CD8-positive, alpha-beta memory T cell (primary cell): ENCODE measurements around the gene B3GNT7. TPM values are rescaled to one million over a fixed set of nuclear protein-coding genes. Genes with fewer than 3 reads are reported as not detected.

Experiments
- CTCF ChIA-PET: fragments of 350-600 bp; sonication (Branson Sonifier 250); formaldehyde crosslinking; loops from one replicate; lab custom pipeline; 2021; ENCODE audit warnings: antibody characterized with exemption; lab: Charles Lee
- POLR2A ChIA-PET: fragments of 350-600 bp; sonication (Branson Sonifier 250); formaldehyde crosslinking; loops from one replicate; lab custom pipeline; 2021; ENCODE audit warnings: antibody characterized with exemption; lab: Charles Lee
- DNase-seq, 5 donors: peaks; one replicate each; pipeline versions ENCODE4 v3.0.0 to v3.0.0-alpha.2; 2020 to 2022; ENCODE audit warnings: mixed read lengths in 1 of 5
- H3K27ac ChIP-seq: one replicate; pipeline ENCODE4 v1.7.0; 2013; ENCODE audit warnings: low read depth, mild to moderate bottlenecking, low read length, moderate library complexity
- H3K27me3 ChIP-seq: 2 replicates; pipeline ENCODE4 v1.7.0; 2013; ENCODE audit warnings: low read length, mild to moderate bottlenecking; ENCODE audit not compliant: insufficient read depth, poor library complexity, severe bottlenecking
- H3K36me3 ChIP-seq: 2 replicates; pipeline ENCODE4 v1.7.0; 2013; ENCODE audit warnings: mild to moderate bottlenecking, low read length, moderate library complexity; ENCODE audit not compliant: insufficient read depth
- H3K4me1 ChIP-seq: 2 replicates; pipeline ENCODE4 v1.7.0; 2013; ENCODE audit warnings: mild to moderate bottlenecking, low read length, moderate library complexity; ENCODE audit not compliant: insufficient read depth
- H3K4me3 ChIP-seq: 2 replicates; pipeline ENCODE4 v1.7.0; 2013; ENCODE audit warnings: mild to moderate bottlenecking, low read length
- H3K9me3 ChIP-seq: 2 replicates; pipeline ENCODE4 v1.7.0; 2013; ENCODE audit warnings: mild to moderate bottlenecking, low read length
- H3K27ac Mint-ChIP-seq, 8 donors: one replicate each; pipeline ENCODE4 v1.8.0; 2020 to 2021; ENCODE audit warnings: mixed read lengths in 8 of 8, mild to moderate bottlenecking in 6 of 8, inconsistent platforms in 3 of 8, moderate library complexity in 3 of 8
- H3K27me3 Mint-ChIP-seq, 2 donors: one replicate each; pipeline ENCODE4 v1.8.0; 2020 to 2021; ENCODE audit warnings: mixed read lengths in 2 of 2, mild to moderate bottlenecking in 1 of 2, moderate library complexity in 1 of 2
- H3K36me3 Mint-ChIP-seq, 3 donors: one replicate each; pipeline ENCODE4 v1.8.0; 2020 to 2021; ENCODE audit warnings: mixed read lengths in 3 of 3, inconsistent platforms in 1 of 3, mild to moderate bottlenecking in 1 of 3
- H3K4me1 Mint-ChIP-seq, 3 donors: one replicate each; pipeline ENCODE4 v1.8.0; 2020 to 2021; ENCODE audit warnings: mixed read lengths in 3 of 3, inconsistent platforms in 1 of 3, mild to moderate bottlenecking in 1 of 3
- H3K4me3 Mint-ChIP-seq, 7 donors: one replicate each; pipeline ENCODE4 v1.8.0; 2020 to 2021; ENCODE audit warnings: mixed read lengths in 7 of 7, mild to moderate bottlenecking in 6 of 7, moderate library complexity in 4 of 7, inconsistent platforms in 2 of 7
- H3K9me3 Mint-ChIP-seq, 5 donors: one replicate each; pipeline ENCODE4 v1.8.0; 2020 to 2022; ENCODE audit warnings: mixed read lengths in 5 of 5, mild to moderate bottlenecking in 3 of 5, moderate library complexity in 2 of 5, inconsistent platforms in 1 of 5
- polyA plus RNA-seq: library from polyadenylated mRNA; unstranded; fragments of 300-500 nt; fragmentation: Illumina TruSeq; gene quantifications from one replicate; pipeline ENCODE4 v1.2.3, GENCODE V29; 2021
- total RNA-seq, 2 experiments: library from RNA; stranded (reverse); gene quantifications; one replicate each; pipeline ENCODE4 v1.2.3, GENCODE V29; 2021

B3GNT7 gene
- total and polyA plus RNA-seq, 3 experiments from 2014 or later, result 0.13 to 0.16 (median 0.14) TPM

DNA sequence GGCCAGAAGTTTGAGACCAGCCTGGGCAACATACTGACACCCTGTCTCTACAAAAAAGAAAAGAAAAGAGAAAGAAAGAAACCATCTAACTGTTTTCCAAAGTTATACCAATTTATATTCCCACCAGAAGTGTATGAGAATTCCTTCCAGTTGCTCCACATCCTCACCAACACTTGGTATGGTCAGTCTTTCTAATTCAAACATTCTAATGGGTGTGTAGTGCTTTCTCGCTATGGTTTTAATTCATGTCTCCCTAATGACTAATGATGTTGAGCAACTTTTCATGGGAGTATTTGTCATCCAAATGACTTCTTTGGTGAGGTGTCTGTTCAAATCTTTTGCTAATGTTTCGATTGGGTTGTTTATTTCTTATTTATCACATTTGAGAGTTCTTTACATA is 10.5 kb upstream of the B3GNT7 start:
- ChIA-PET POLR2A (no interaction called here), CTCF (no interaction called here)
- H3K27ac ChIP-seq, result no peak overlapping the region
- H3K9me3 Mint-ChIP-seq, result peaks cover 5 to 8% (median 6%) of the 10 kb centered on the region in 5 donors
- no peaks in the 10 kb centered on the region for H3K27me3 ChIP-seq
- H3K4me3 ChIP-seq, result no peak overlapping the region
- no peaks in the 10 kb centered on the region for H3K4me1 Mint-ChIP-seq
- H3K27me3 Mint-ChIP-seq, result peaks cover 0 to 7% of the 10 kb centered on the region in 2 donors
- H3K4me3 Mint-ChIP-seq, result no peak overlapping the region
- H3K27ac Mint-ChIP-seq, result no peak overlapping the region
- peaks cover 0 to 12% (median 0%) of the 10 kb centered on the region in 3 donors for H3K36me3 Mint-ChIP-seq
- no peaks in the 10 kb centered on the region for H3K4me1 ChIP-seq
- no peaks in the 10 kb centered on the region for H3K9me3 ChIP-seq
- no peaks in the 10 kb centered on the region for H3K36me3 ChIP-seq
- no peak for DNase-seq

DNA sequence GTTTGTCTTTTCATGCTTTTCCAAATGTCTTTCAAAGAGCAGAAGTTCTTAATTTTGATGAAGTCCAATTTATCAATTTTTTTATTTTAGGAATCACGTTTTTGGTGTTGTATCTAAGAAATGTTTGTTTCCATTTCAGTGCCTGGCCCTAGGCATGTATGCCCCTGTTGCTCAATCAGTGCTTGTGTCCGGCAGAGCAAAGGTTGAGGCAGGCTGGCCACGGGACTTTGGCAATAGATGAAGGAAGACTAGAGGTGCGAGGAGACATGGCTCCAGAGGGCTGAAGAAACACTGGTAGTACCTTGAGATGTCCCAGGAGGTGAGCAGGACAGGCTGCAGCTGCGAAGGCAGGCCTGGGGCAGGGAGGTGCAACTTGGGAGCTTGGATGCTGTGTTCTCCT is 10.1 kb upstream of the B3GNT7 start:
- no peak overlapping the region for H3K27ac Mint-ChIP-seq
- ChIA-PET CTCF (no interaction called here), POLR2A (no interaction called here)
- no peak overlapping the region for H3K4me3 Mint-ChIP-seq
- no peaks in the 10 kb centered on the region for H3K9me3 ChIP-seq
- H3K36me3 ChIP-seq, result no peaks in the 10 kb centered on the region
- no peaks in the 10 kb centered on the region for H3K4me1 Mint-ChIP-seq
- DNase-seq, result no peak
- H3K27ac ChIP-seq, result no peak overlapping the region
- no peaks in the 10 kb centered on the region for H3K4me1 ChIP-seq
- no peaks in the 10 kb centered on the region for H3K27me3 ChIP-seq
- H3K36me3 Mint-ChIP-seq, result peaks cover 0 to 12% (median 0%) of the 10 kb centered on the region in 3 donors
- no peak overlapping the region for H3K4me3 ChIP-seq
- peaks cover 0 to 9% of the 10 kb centered on the region in 2 donors for H3K27me3 Mint-ChIP-seq
- H3K9me3 Mint-ChIP-seq, result peaks cover 5 to 8% (median 6%) of the 10 kb centered on the region in 5 donors

DNA sequence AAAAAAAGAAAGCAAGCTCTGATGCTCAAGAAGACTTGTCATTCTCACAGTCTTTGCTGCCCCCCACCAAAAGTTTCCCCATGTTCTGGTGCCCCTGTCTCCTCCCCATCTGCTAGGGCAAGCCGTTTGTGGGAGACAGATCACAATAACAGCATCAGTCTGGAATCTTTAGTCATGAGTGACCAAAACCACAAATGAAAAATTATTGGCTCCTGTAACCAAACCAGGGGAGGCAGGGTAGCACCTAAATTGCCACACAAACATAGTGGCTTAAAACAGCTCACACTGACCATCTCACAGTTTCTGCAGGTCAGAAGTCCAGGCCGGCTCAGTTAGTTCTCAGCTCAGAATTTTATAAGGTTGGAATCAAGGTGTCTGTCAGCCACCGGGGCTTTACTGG is 9.1 kb upstream of the B3GNT7 start:
- Mint-ChIP-seq H3K9me3 (peaks cover 5 to 8% (median 6%) of the 10 kb centered on the region in 5 donors), H3K4me1 (no peaks in the 10 kb centered on the region), H3K27ac (no peak overlapping the region), H3K27me3 (peaks cover under 1 to 6% of the 10 kb centered on the region in 2 donors), H3K4me3 (no peak overlapping the region), H3K36me3 (peaks cover 0 to 12% (median 0%) of the 10 kb centered on the region in 3 donors)
- H3K4me1 ChIP-seq, result no peaks in the 10 kb centered on the region
- H3K4me3 ChIP-seq, result no peak overlapping the region
- H3K36me3 ChIP-seq, result no peaks in the 10 kb centered on the region
- H3K9me3 ChIP-seq, result no peaks in the 10 kb centered on the region
- ChIA-PET POLR2A (no interaction called here), CTCF (no interaction called here)
- no peak for DNase-seq
- H3K27me3 ChIP-seq, result no peaks in the 10 kb centered on the region
- H3K27ac ChIP-seq, result no peak overlapping the region

DNA sequence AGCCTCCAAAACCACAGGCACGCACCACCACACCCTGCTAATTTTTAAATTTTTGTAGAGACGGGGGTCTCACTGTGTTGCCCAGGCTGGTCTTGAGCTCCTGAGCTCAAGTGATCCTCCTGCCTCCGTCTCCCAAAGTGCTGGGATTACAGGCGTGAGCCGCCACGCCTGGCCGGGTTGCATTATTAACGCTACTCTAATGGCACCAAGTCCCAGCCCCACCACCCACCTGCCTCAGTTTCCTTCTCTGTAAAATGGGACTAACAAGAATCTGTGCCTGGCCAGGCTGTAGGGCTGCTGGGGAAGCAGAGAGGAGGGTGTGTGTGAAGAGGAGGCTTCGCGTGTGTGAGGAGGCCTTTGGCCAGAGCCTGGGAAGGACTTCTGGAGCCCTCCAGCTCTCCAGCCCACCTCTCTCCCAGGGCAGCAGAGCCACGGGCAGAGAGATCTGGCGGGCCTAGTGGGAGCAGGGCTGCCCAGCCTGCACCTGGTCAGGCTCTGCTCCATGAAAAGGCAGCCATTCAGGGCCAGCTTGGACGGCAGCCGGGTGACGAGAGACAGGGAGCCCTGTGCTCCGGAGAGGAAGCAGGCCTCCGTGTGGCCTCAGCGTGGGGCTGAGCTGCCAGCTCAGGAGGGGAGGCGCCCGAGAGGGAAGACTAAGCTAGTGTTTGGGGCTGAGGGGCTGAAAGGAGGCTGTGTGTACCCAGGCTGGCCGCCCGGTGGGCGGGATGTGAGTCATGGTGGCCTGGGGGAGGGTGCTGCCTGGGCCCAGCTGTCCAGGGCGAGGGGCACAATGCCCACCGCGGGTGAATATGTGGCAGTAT is 7.4 kb upstream of the B3GNT7 start:
- H3K27ac ChIP-seq, result no peak overlapping the region
- DNase-seq, result no peak
- no peak overlapping the region for H3K4me3 ChIP-seq
- CTCF ChIA-PET, result no interaction called here
- H3K36me3 Mint-ChIP-seq, result peaks cover 0 to 12% (median 0%) of the 10 kb centered on the region in 3 donors
- H3K27me3 ChIP-seq, result no peaks in the 10 kb centered on the region
- no peaks in the 10 kb centered on the region for H3K9me3 ChIP-seq
- H3K4me3 Mint-ChIP-seq, result no peak overlapping the region
- peaks cover 0 to 5% (median 2%) of the 10 kb centered on the region in 3 donors for H3K4me1 Mint-ChIP-seq
- H3K27ac Mint-ChIP-seq, result no peak overlapping the region
- H3K36me3 ChIP-seq, result no peaks in the 10 kb centered on the region
- H3K27me3 Mint-ChIP-seq, result peaks cover 5 to 8% of the 10 kb centered on the region in 2 donors
- POLR2A ChIA-PET, result no interaction called here
- H3K4me1 ChIP-seq, result peaks cover 5% of the 10 kb centered on the region
- H3K9me3 Mint-ChIP-seq, result peaks cover 5 to 8% (median 6%) of the 10 kb centered on the region in 5 donors

DNA sequence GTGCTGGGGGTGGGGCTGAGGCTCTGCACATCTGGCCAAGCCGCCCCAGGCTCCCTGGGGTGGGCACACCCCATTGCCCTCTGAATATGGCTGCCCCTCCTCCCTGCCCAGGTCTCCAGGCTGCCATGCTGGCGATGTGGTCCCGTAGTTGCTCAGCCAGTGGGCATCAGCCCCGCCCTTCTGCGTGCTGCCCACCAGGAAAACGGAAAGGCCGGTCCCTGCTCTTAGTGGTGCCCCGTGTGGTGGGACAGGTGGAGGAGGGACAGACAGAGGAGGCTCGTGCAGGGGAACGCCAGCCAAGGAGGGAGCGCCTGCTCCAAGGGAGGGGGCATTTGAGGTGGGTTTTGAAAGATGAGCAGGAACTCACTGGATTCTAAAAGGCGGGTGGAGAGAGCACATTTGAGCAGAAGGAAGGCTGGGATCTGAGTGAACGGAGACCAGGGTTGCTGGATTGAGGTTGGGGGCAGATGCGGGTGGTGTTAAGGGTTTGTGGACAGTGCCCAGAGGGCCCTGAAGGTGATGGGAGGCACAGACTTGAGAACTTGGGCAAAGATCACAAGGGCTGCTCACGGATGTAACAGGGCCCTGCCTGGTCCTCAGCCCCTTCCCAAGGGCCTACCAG is 6.7 kb upstream of the B3GNT7 start:
- no peak for DNase-seq
- Histone ChIP-seq H3K9me3 (no peaks in the 10 kb centered on the region), H3K4me3 (no peak overlapping the region), H3K27ac (no peak overlapping the region), H3K36me3 (no peaks in the 10 kb centered on the region), H3K27me3 (no peaks in the 10 kb centered on the region), H3K4me1 (peaks cover 10% of the 10 kb centered on the region)
- ChIA-PET CTCF (no interaction called here), POLR2A (no interaction called here)
- Mint-ChIP-seq H3K4me3 (no peak overlapping the region), H3K4me1 (peaks cover 7 to 12% (median 10%) of the 10 kb centered on the region in 3 donors), H3K27me3 (peaks cover 4 to 10% of the 10 kb centered on the region in 2 donors), H3K36me3 (peaks cover 0 to 10% (median 0%) of the 10 kb centered on the region in 3 donors), H3K9me3 (peaks cover 5 to 8% (median 6%) of the 10 kb centered on the region in 5 donors), H3K27ac (peak overlapping the region in 2 of 8 donors; percentile 61 to 72)

DNA sequence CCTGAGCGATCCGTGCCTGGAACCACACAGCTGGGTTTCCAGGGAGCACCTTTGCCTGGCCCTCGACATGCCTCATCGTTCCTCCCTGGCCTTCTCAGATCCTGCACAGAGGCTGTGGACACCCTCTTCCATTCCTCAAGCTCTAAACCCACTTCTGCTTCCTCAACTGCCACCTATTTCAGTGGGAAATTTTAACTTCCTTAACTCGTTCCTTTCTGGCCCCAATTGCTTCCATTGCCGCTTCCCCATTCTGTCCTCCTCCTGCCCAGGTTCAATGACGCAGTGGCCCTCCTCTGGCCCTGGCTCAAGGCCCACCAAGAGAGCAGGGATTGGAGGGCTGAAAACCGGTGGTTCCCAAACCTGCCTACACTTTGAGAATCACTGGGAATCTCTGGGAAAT is 4.8 kb upstream of the B3GNT7 start:
- Histone ChIP-seq H3K27ac (no peak overlapping the region), H3K4me3 (no peak overlapping the region), H3K4me1 (peaks cover 16% of the 10 kb centered on the region), H3K27me3 (peaks cover 9% of the 10 kb centered on the region), H3K9me3 (no peaks in the 10 kb centered on the region), H3K36me3 (no peaks in the 10 kb centered on the region)
- H3K4me3 Mint-ChIP-seq, result no peak overlapping the region
- H3K36me3 Mint-ChIP-seq, result no peaks in the 10 kb centered on the region
- peaks cover 16 to 23% (median 21%) of the 10 kb centered on the region in 3 donors for H3K4me1 Mint-ChIP-seq
- H3K27ac Mint-ChIP-seq, result peak overlapping the region in 1 of 8 donors; percentile 47
- ChIA-PET CTCF (no interaction called here), POLR2A (no interaction called here)
- peaks cover 0 to 2% (median 0%) of the 10 kb centered on the region in 5 donors for H3K9me3 Mint-ChIP-seq
- DNase-seq, result no peak
- H3K27me3 Mint-ChIP-seq, result peaks cover 11 to 22% of the 10 kb centered on the region in 2 donors

DNA sequence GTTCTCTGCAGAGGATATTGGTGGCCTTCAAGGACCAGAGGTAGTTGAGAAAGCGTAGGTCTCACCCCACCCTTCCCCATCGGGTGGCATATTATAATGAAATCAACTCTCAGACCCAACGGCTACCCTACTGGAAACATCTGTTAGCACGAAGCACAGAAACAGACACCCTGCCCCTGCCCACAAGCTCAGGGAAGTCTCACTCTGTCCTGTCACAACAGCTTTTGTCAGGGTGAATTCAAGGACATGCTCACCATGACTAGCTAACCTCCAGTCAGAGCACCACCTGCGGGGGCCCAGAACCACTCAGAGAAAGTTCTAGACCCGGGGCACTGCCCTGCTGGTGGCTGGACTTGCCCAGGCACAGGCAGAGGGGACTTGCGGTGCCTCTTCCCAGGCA is 3.5 kb upstream of the B3GNT7 start:
- CTCF ChIA-PET, result interaction anchor here (3.3 kb wide), 1 partner anchor 11 kb away, joined by 8 read pairs; no protein-coding TSS in a partner anchor
- Histone ChIP-seq H3K27ac (no peak overlapping the region), H3K4me1 (peaks cover 16% of the 10 kb centered on the region), H3K27me3 (peaks cover 9% of the 10 kb centered on the region), H3K36me3 (no peaks in the 10 kb centered on the region), H3K4me3 (no peak overlapping the region), H3K9me3 (no peaks in the 10 kb centered on the region)
- H3K4me3 Mint-ChIP-seq, result no peak overlapping the region
- peak overlapping the region in 4 of 8 donors; percentile 51 to 99 (median 64) for H3K27ac Mint-ChIP-seq
- no peak for DNase-seq
- H3K9me3 Mint-ChIP-seq, result no peaks in the 10 kb centered on the region
- H3K27me3 Mint-ChIP-seq, result peaks cover 14 to 29% of the 10 kb centered on the region in 2 donors
- POLR2A ChIA-PET, result no interaction called here
- H3K36me3 Mint-ChIP-seq, result no peaks in the 10 kb centered on the region
- peaks cover 16 to 31% (median 24%) of the 10 kb centered on the region in 3 donors for H3K4me1 Mint-ChIP-seq
